Body of pancreas (tissue), 4 donors: ENCODE results near the gene TTC28.

ENCODE experiments used
- POLR2A ChIP-seq, 3 donors: fragments of 450-650 bp; IDR thresholded peaks; one replicate each; pipeline ENCODE4 v1.6.1; 2016; ENCODE audit warnings: antibody characterized with exemption in 3 of 3, mild to moderate bottlenecking in 2 of 3
- TF ChIP-seq, protein P1 (sequence below), 7 experiments: fragments of 450-650 bp in 4 of 7; fragments of 200-600 bp in 3 of 7; sonication (generic) in 3 of 7; IDR thresholded peaks; one replicate each; pipeline ENCODE4 v1.5.1; 2016 to 2019; ENCODE audit warnings: antibody characterized with exemption in 7 of 7

DNA sequence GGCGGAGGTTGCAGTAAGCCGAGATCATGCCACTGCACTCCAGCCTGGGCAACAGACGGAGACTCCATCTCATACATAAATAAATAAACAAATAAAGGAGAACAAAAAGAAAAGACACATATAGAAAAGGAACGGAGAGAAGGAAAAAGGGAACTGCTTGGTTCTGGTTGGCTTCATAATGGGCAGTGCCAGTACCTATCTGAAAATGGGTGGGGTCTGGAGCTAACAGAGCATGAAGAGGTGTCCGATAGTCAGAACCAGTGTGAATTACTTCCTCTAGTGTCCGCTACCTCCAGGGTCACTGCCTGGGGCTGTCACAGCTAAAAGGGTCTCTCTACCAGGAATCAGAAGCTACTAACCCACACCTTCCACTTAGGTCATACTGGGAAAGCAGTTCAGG is 27.2 kb upstream of the TTC28 start:
- TF ChIP-seq, protein P1, sequence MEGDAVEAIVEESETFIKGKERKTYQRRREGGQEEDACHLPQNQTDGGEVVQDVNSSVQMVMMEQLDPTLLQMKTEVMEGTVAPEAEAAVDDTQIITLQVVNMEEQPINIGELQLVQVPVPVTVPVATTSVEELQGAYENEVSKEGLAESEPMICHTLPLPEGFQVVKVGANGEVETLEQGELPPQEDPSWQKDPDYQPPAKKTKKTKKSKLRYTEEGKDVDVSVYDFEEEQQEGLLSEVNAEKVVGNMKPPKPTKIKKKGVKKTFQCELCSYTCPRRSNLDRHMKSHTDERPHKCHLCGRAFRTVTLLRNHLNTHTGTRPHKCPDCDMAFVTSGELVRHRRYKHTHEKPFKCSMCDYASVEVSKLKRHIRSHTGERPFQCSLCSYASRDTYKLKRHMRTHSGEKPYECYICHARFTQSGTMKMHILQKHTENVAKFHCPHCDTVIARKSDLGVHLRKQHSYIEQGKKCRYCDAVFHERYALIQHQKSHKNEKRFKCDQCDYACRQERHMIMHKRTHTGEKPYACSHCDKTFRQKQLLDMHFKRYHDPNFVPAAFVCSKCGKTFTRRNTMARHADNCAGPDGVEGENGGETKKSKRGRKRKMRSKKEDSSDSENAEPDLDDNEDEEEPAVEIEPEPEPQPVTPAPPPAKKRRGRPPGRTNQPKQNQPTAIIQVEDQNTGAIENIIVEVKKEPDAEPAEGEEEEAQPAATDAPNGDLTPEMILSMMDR (IDR thresholded peaks at IDR 0.05): no peak
- TF ChIP-seq POLR2A (IDR thresholded peaks at IDR 0.05): no peak
